ENCODE data around the gene TRANK1.

DNA sequence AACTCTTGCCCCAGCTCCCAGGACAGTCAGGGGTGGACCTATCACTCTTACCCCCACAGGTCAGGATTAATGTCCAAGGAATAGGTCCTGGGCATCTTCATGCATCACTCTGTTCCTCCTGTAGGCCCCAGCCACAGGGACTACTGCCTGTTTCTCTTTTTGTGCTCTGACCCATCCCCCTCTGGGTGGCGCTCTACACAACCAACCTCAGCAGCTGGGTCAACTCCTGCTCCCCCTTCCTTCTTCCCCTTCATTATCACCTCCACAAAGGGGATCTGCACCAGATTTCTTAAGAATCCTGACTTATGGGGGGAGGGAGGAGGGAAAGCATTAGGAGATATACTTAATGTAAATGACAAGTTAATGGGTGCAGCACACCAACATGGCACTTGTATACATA lies 12.2 kb upstream of the TRANK1 start:
- TF ChIP-seq, protein P1, sequence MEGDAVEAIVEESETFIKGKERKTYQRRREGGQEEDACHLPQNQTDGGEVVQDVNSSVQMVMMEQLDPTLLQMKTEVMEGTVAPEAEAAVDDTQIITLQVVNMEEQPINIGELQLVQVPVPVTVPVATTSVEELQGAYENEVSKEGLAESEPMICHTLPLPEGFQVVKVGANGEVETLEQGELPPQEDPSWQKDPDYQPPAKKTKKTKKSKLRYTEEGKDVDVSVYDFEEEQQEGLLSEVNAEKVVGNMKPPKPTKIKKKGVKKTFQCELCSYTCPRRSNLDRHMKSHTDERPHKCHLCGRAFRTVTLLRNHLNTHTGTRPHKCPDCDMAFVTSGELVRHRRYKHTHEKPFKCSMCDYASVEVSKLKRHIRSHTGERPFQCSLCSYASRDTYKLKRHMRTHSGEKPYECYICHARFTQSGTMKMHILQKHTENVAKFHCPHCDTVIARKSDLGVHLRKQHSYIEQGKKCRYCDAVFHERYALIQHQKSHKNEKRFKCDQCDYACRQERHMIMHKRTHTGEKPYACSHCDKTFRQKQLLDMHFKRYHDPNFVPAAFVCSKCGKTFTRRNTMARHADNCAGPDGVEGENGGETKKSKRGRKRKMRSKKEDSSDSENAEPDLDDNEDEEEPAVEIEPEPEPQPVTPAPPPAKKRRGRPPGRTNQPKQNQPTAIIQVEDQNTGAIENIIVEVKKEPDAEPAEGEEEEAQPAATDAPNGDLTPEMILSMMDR (IDR thresholded peaks at IDR 0.05; ENCODE audit: insufficient read depth, low read length, poor library complexity, severe bottlenecking): peak; percentile 25
- no peak for TF ChIP-seq EZH2phosphoT487 (conservative IDR thresholded peaks at IDR 0.05; ENCODE audit: low read length)
